ENCODE results near the gene MYL3.
"Not testable (repeated sequence)": the region's sequence is repeated elsewhere in the genome, so short reads cannot be mapped to it uniquely, and the experiment has no call there.

Gene MYL3

DNA sequence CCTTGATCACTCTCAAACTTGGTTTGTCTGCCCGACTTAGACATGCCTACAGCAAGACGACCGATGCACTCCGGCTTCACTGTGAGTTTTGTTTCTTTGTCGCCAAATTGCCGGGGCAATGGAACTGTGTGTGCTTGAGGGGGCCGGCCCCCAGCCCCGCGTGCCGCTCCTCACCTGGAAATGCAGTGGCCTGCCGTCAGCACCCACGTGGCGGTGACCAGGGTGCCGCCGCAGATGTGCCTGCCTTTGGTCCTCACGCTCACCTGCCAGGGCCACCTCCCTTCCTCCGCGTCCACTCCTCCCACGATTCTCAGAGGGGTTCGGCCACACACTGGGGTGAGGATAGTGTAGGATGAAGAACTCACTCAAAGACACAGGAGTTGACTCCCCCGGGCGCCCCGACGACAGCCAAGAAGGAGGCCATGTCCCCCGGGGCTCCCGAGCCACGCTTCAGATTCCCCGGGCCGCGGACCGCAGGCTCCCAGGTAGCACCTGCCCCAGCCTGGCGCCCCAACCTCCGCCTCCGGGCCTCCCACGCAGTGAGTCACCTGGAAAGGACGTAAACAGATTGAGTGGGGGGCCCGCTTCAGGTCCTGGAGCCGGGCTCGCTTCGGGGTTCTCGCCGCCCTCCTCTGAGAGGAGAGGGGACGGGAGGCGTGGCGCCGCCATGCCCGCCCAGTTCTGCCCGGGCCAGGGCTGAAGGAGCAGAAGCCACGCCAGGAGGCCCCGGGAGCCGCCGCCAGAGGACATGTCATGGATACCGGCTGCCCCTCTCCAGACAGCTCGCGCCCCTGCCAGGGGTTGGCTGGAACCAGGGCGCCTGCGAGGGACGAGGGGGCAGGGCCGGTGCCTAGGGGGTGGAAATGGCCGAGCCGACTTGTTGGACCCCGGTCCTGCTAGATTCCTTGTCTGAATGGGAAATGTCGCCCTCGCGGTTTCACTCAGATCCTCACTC, 29.6 kb downstream of the MYL3 start:
- Histone ChIP-seq H3K9me3 (ENCODE audit: control insufficient read depth, insufficient read depth, low read length) (no peaks in the 10 kb centered on the region), H3K27ac (ENCODE audit: low read depth, low read length) (no peak overlapping the region), H3K9ac (ENCODE audit: low read depth, low read length) (no peak overlapping the region), H3K36me3 (ENCODE audit: control insufficient read depth, insufficient read depth, low read length) (no peaks in the 10 kb centered on the region), H3K27me3 (ENCODE audit: control insufficient read depth, insufficient read depth, low read length) (no peaks in the 10 kb centered on the region), H3K4me1 (ENCODE audit: control insufficient read depth, insufficient read depth, low read length) (0 out of 2 replicates have a peak, but pooled peaks cover 3% of the 10 kb centered on the region), H3K4me3 (ENCODE audit: low read depth, low read length) (no peak overlapping the region)

DNA sequence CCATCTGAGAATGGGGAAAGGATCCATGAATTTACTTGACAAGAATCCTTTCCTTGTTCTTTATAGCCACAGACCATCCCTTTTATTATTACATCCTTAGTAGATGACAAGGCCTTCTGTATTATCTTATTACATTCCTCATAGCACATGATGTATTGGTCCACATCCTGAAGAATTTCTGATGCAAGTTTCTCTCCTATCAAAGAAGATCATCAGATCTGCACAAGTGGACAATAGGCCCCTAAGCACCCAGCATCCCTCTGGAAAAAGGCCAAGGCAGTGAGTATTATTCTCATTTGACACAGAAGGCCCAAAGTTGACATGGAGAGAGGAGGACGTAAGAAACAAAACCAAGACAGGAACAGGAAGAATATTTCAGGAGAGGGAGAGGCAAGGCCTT, 31.4 kb downstream of the MYL3 start:
- no peaks in the 10 kb centered on the region for H3K27me3 ChIP-seq (ENCODE audit: control insufficient read depth, insufficient read depth, low read length)
- no peak overlapping the region for H3K27ac ChIP-seq (ENCODE audit: low read depth, low read length)
- H3K4me1 ChIP-seq (ENCODE audit: control insufficient read depth, insufficient read depth, low read length), result 0 out of 2 replicates have a peak, but pooled peaks cover 3% of the 10 kb centered on the region
- H3K9me3 ChIP-seq (ENCODE audit: control insufficient read depth, insufficient read depth, low read length), result no peaks in the 10 kb centered on the region
- no peaks in the 10 kb centered on the region for H3K36me3 ChIP-seq (ENCODE audit: control insufficient read depth, insufficient read depth, low read length)
- no peak overlapping the region for H3K9ac ChIP-seq (ENCODE audit: low read depth, low read length)
- H3K4me3 ChIP-seq (ENCODE audit: low read depth, low read length), result no peak overlapping the region

DNA sequence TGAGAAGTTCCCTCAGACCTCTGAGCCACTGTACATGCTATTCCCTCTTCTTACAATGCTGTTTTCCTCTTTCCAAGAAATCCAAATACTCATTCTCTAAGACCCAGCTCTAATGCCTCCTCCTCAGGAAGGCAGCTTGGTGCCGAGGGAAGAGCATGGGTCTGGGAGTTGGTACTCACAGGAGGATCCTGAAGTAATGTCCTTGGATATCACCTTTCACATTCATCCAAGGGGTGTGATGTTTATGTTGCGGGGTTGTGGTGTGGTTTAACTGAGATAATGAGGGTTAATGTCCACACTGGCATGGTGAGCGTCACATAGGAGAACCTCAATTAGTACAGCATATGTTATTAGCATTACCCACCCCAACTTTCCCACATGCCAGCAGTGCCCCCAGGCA, 31.9 kb downstream of the MYL3 start:
- Histone ChIP-seq H3K27ac (ENCODE audit: low read depth, low read length) (no peak overlapping the region), H3K4me3 (ENCODE audit: low read depth, low read length) (no peak overlapping the region), H3K9me3 (ENCODE audit: control insufficient read depth, insufficient read depth, low read length) (no peaks in the 10 kb centered on the region), H3K9ac (ENCODE audit: low read depth, low read length) (no peak overlapping the region), H3K27me3 (ENCODE audit: control insufficient read depth, insufficient read depth, low read length) (no peaks in the 10 kb centered on the region), H3K4me1 (ENCODE audit: control insufficient read depth, insufficient read depth, low read length) (0 out of 2 replicates have a peak, but pooled peaks cover 3% of the 10 kb centered on the region), H3K36me3 (ENCODE audit: control insufficient read depth, insufficient read depth, low read length) (no peaks in the 10 kb centered on the region)

DNA sequence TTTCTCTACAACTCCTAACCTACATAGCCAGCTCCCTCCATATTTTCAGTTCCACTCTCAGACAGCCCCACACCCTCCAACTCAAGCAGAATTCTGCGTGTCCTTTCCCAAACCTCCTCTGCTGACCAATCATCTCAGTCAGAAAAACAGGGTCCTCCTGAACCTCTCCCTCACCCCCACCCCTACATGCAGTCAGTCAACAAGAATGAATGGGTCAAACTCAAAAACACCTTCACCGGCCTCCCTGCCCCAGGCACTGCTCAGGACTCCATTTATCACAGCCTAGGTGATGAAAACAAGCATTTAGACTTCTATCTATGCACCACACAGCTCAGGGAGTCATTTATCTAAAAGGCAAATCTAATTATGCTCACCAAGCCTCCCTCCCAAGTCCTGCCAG, 32.4 kb downstream of the MYL3 start:
- no peaks in the 10 kb centered on the region for H3K36me3 ChIP-seq (ENCODE audit: control insufficient read depth, insufficient read depth, low read length)
- H3K4me1 ChIP-seq (ENCODE audit: control insufficient read depth, insufficient read depth, low read length), result 0 out of 2 replicates have a peak, but pooled peaks cover 3% of the 10 kb centered on the region
- no peak overlapping the region for H3K4me3 ChIP-seq (ENCODE audit: low read depth, low read length)
- H3K27ac ChIP-seq (ENCODE audit: low read depth, low read length), result no peak overlapping the region
- no peaks in the 10 kb centered on the region for H3K27me3 ChIP-seq (ENCODE audit: control insufficient read depth, insufficient read depth, low read length)
- H3K9ac ChIP-seq (ENCODE audit: low read depth, low read length), result no peak overlapping the region
- H3K9me3 ChIP-seq (ENCODE audit: control insufficient read depth, insufficient read depth, low read length), result no peaks in the 10 kb centered on the region

DNA sequence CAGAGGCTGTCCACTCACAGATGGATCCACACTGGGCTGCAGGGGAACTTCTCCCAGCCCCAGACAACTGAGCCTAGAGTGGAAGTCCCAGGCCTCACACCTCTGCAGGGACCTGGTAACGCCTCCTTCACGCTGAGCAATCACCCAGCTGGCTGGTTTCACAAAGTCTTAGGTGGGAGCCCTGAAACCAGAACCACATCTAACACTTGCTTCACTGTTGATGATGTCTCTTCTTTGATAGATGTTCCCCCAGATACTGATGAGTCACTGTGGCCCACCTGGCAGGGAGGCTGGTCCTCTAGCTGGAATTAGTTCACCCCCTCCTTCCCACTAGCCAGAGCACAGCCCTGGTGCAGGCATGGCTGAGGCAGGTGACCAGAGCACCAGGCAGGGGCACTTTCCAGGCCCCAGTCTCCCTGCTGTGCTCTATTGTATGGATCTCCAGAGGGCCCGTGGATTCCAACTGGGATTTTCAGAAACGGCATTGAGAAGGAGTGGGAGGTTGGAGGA, 33.5 kb downstream of the MYL3 start:
- Histone ChIP-seq H3K9ac (ENCODE audit: low read depth, low read length) (no peak overlapping the region), H3K4me1 (ENCODE audit: control insufficient read depth, insufficient read depth, low read length) (0 out of 2 replicates have a peak, but pooled peaks cover 3% of the 10 kb centered on the region), H3K27ac (ENCODE audit: low read depth, low read length) (no peak overlapping the region), H3K4me3 (ENCODE audit: low read depth, low read length) (no peak overlapping the region), H3K9me3 (ENCODE audit: control insufficient read depth, insufficient read depth, low read length) (no peaks in the 10 kb centered on the region), H3K27me3 (ENCODE audit: control insufficient read depth, insufficient read depth, low read length) (no peaks in the 10 kb centered on the region), H3K36me3 (ENCODE audit: control insufficient read depth, insufficient read depth, low read length) (no peaks in the 10 kb centered on the region)

DNA sequence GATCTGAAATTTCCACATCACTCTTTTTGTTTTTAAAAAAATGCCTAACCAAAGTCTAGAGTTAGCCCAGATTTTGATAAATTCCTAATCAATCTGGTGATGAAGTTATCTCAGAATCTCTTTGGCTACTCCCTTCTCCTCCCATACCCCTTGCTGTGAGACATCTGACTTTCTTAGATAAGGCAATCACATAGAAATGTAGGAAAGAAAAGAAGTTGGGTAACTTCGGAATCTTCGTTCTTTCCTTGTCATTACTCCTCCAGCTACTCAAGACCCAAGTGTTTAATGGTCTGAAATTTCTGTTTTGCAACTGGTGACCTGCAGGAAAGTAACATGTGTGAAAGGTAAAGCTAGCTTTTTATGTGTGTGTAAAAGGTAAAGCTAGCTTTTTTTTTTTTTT, 37.8 kb downstream of the MYL3 start:
- no peaks in the 10 kb centered on the region for H3K36me3 ChIP-seq (ENCODE audit: control insufficient read depth, insufficient read depth, low read length)
- H3K4me3 ChIP-seq (ENCODE audit: low read depth, low read length), result no peak overlapping the region
- H3K9me3 ChIP-seq (ENCODE audit: control insufficient read depth, insufficient read depth, low read length), result peaks cover 18% of the 10 kb centered on the region
- no peak overlapping the region for H3K9ac ChIP-seq (ENCODE audit: low read depth, low read length)
- H3K27me3 ChIP-seq (ENCODE audit: control insufficient read depth, insufficient read depth, low read length), result no peaks in the 10 kb centered on the region
- no peak overlapping the region for H3K27ac ChIP-seq (ENCODE audit: low read depth, low read length)
- 0 out of 2 replicates have a peak, but pooled peaks cover 3% of the 10 kb centered on the region for H3K4me1 ChIP-seq (ENCODE audit: control insufficient read depth, insufficient read depth, low read length)

DNA sequence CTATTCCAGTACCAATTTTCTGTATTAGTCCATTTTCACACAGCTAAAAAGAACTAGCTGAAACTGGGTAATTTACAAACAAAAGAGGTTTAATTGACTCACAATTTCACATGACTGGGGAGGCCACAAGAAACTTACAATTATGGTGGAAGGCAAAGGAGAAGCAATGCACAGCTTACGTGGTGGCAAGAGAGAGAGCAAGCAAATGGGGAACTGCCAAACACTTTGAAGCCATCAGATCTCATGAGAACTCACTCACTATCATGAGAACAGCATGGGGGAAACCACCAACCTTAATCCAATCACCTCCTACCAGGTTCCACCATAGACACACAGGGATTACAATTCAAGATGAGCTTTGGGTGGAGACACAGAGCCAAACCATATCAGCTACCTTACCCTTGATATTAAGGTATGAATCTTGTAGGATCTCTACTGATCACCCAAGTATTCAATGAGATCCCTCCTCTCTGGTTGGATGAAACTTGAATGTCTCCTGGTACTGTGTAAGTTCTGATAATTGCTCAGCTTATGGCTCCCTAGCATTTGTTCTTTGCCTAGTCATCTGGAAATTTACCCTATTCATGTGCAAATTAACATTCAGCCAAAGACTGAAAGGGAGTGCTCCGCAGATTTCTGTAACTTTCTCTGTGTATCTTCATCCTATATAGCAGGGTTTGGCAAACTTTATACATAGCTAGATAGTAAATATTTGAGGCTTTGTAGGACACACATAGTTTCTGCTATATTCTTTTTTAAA, 38.9 kb downstream of the MYL3 start:
- Histone ChIP-seq H3K9ac (ENCODE audit: low read depth, low read length) (no peak overlapping the region), H3K27ac (ENCODE audit: low read depth, low read length) (no peak overlapping the region), H3K27me3 (ENCODE audit: control insufficient read depth, insufficient read depth, low read length) (no peaks in the 10 kb centered on the region), H3K4me3 (ENCODE audit: low read depth, low read length) (no peak overlapping the region), H3K4me1 (ENCODE audit: control insufficient read depth, insufficient read depth, low read length) (no peaks in the 10 kb centered on the region), H3K9me3 (ENCODE audit: control insufficient read depth, insufficient read depth, low read length) (peaks cover 18% of the 10 kb centered on the region), H3K36me3 (ENCODE audit: control insufficient read depth, insufficient read depth, low read length) (no peaks in the 10 kb centered on the region)

DNA sequence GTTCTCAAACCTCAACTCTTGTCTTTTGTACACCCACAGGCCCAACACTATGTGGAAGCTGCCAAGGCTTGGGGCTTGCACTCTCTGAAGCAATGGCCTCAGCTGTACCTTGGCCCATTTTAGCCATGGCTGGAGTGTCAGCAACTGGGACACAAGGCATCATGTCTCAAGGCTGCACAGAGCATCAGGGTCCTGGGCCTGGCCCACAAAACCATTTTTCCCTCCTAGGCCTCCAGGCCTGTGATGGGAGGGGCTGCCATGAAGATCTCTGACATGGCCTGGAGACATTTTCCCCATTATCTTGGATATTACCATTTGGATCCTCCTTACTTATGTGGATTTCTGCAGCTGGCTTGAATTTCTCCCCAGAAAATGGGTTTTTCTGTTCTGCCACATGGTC, 39.9 kb downstream of the MYL3 start:
- H3K27me3 ChIP-seq (ENCODE audit: control insufficient read depth, insufficient read depth, low read length); H3K36me3 ChIP-seq (ENCODE audit: control insufficient read depth, insufficient read depth, low read length); H3K27ac ChIP-seq (ENCODE audit: low read depth, low read length); H3K4me1 ChIP-seq (ENCODE audit: control insufficient read depth, insufficient read depth, low read length); H3K4me3 ChIP-seq (ENCODE audit: low read depth, low read length); H3K9ac ChIP-seq (ENCODE audit: low read depth, low read length): not testable (repeated sequence)
- H3K9me3 ChIP-seq (ENCODE audit: control insufficient read depth, insufficient read depth, low read length), result peaks cover 18% of the 10 kb centered on the region

DNA sequence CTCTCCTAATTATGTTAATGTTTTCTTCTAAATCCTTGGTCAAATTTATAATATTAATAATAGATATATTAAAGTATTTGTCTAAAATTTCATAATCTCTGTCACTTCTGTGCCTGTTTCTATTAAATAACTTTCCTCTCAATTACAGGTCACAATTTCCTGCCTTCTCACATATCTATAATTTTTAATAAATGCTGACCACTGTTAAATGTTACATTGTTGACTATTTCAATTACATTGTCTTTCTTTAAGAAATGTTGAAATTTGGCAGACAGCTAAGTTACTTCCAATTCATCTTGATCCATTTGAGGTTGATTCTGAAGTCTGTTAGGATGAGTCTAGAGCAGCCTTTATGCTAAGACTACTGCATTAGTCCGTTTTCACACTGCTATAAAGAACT, 41.7 kb downstream of the MYL3 start:
- Histone ChIP-seq H3K36me3 (ENCODE audit: control insufficient read depth, insufficient read depth, low read length) (no peaks in the 10 kb centered on the region), H3K4me1 (ENCODE audit: control insufficient read depth, insufficient read depth, low read length) (no peaks in the 10 kb centered on the region), H3K27me3 (ENCODE audit: control insufficient read depth, insufficient read depth, low read length) (no peaks in the 10 kb centered on the region), H3K9me3 (ENCODE audit: control insufficient read depth, insufficient read depth, low read length) (peaks cover 18% of the 10 kb centered on the region), H3K27ac (ENCODE audit: low read depth, low read length) (no peak overlapping the region), H3K9ac (ENCODE audit: low read depth, low read length) (no peak overlapping the region), H3K4me3 (ENCODE audit: low read depth, low read length) (no peak overlapping the region)

DNA sequence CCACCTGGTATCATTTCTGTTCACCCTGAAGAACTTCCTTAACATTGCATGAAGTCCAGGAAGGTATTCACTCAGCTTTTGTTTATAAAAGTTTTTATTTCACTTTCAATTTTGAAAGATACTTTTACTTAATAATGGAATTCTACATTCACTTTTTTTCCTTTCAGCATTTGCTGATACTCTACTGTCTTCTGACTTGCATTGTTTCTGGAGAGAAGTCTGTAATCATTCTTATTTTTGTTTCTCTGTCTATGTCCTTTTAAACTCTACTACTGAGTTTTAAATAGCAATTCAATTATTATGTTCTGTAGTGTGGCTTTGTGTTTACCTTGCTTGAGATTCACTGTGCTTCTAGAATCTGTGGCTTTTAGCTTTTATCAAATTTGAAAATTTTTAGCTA, 42.4 kb downstream of the MYL3 start:
- H3K36me3 ChIP-seq (ENCODE audit: control insufficient read depth, insufficient read depth, low read length), result no peaks in the 10 kb centered on the region
- no peaks in the 10 kb centered on the region for H3K4me1 ChIP-seq (ENCODE audit: control insufficient read depth, insufficient read depth, low read length)
- H3K9me3 ChIP-seq (ENCODE audit: control insufficient read depth, insufficient read depth, low read length), result peaks cover 18% of the 10 kb centered on the region
- H3K27ac ChIP-seq (ENCODE audit: low read depth, low read length), result no peak overlapping the region
- no peak overlapping the region for H3K9ac ChIP-seq (ENCODE audit: low read depth, low read length)
- no peak overlapping the region for H3K4me3 ChIP-seq (ENCODE audit: low read depth, low read length)
- no peaks in the 10 kb centered on the region for H3K27me3 ChIP-seq (ENCODE audit: control insufficient read depth, insufficient read depth, low read length)
